Vagina (tissue), 2 donors: ENCODE data around the gene CLIP3. TPM values are rescaled to one million over a fixed set of nuclear protein-coding genes. Genes with fewer than 3 reads are reported as not detected.
"Not testable (repeated sequence)": the region's sequence is repeated elsewhere in the genome, so short reads cannot be mapped to it uniquely, and the experiment has no call there.

ENCODE experiments used
- DNase-seq, 2 donors: peaks; one replicate each; pipeline ENCODE4 v3.0.0-alpha.2; 2017; ENCODE audit errors: extremely low spot score in 2 of 2
- H3K27ac ChIP-seq: fragments of 200-600 bp; sonication (generic); one replicate; pipeline ENCODE4 v1.5.1; 2019
- H3K27me3 ChIP-seq: fragments of 200-600 bp; sonication (generic); one replicate; pipeline ENCODE4 v1.5.1; 2019
- H3K36me3 ChIP-seq, 2 donors: fragments of 200-600 bp; sonication (generic); one replicate each; pipeline ENCODE4 v1.5.1; 2017 to 2019
- H3K4me1 ChIP-seq: fragments of 200-600 bp; sonication (generic); one replicate; pipeline ENCODE4 v1.5.1; 2019
- H3K4me3 ChIP-seq, 2 donors: fragments of 200-600 bp; sonication (generic); 1 replicate in 1 of 2; 2 replicates in 1 of 2; pipeline ENCODE4 v1.5.1; 2016 to 2019
- H3K9me3 ChIP-seq: fragments of 200-600 bp; sonication (generic); one replicate; pipeline ENCODE4 v1.5.1; 2019
- POLR2A ChIP-seq, 2 donors: fragments of 450-650 bp; IDR thresholded peaks; one replicate each; pipeline ENCODE4 v1.6.1; 2017; ENCODE audit warnings: antibody characterized with exemption in 2 of 2, mild to moderate bottlenecking in 2 of 2, moderate library complexity in 2 of 2
- POLR2AphosphoS5 ChIP-seq, 2 donors: sonication (generic); formaldehyde crosslinking; IDR thresholded peaks; one replicate each; pipeline ENCODE4 v1.9.0; 2017; ENCODE audit warnings: antibody characterized with exemption in 2 of 2, mild to moderate bottlenecking in 2 of 2, low read depth in 1 of 2; ENCODE audit not compliant: insufficient read depth in 1 of 2
- intact Hi-C: fragments of 100-400 bp; cut with DNase I; formaldehyde crosslinking; loops from one replicate; pipeline ENCODE4 v1.15.1; 2023
- total RNA-seq: library from RNA; depleted of rRNA; stranded (reverse); fragments of >200 nt; gene quantifications from one replicate; pipeline ENCODE4 v1.2.3, GENCODE V29; 2016
- TF ChIP-seq, protein P1 (sequence below), 3 experiments: fragments of 450-650 bp in 2 of 3; fragments of 200-600 bp in 1 of 3; sonication (generic) in 1 of 3; IDR thresholded peaks; one replicate each; pipeline ENCODE4 v1.5.1; 2017 to 2019; ENCODE audit warnings: antibody characterized with exemption in 3 of 3, mild to moderate bottlenecking in 2 of 3, moderate library complexity in 2 of 3

CLIP3 gene
- total RNA-seq, 1 donor from 2014 or later = 31.9 TPM

DNA sequence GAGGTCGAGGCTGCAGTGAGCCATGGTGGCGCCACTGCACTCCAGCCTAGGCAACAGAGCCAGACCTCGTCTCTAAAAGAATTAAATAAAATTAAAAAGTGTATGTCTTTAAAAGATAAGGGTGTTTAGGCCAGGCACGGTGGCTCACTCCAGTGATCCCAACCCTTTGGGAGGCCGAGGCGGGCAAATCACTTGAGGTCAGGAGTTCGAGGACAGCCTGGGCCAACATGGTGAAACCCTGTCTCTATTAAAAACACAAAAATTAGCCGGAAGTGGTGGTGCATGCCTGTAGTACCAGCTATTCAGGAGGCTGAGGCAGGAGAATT, 45.1 kb downstream of the CLIP3 start:
- Histone ChIP-seq H3K9me3 (no peaks in the 10 kb centered on the region), H3K4me3 (peak overlapping the region; percentile 33 to 42), H3K27me3 (no peaks in the 10 kb centered on the region), H3K36me3 (no peaks in the 10 kb centered on the region), H3K4me1 (peaks cover 11% of the 10 kb centered on the region), H3K27ac (no peak overlapping the region)
- TF ChIP-seq, protein P1, sequence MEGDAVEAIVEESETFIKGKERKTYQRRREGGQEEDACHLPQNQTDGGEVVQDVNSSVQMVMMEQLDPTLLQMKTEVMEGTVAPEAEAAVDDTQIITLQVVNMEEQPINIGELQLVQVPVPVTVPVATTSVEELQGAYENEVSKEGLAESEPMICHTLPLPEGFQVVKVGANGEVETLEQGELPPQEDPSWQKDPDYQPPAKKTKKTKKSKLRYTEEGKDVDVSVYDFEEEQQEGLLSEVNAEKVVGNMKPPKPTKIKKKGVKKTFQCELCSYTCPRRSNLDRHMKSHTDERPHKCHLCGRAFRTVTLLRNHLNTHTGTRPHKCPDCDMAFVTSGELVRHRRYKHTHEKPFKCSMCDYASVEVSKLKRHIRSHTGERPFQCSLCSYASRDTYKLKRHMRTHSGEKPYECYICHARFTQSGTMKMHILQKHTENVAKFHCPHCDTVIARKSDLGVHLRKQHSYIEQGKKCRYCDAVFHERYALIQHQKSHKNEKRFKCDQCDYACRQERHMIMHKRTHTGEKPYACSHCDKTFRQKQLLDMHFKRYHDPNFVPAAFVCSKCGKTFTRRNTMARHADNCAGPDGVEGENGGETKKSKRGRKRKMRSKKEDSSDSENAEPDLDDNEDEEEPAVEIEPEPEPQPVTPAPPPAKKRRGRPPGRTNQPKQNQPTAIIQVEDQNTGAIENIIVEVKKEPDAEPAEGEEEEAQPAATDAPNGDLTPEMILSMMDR (IDR thresholded peaks at IDR 0.05) = no peak
- no peak for TF ChIP-seq POLR2A (IDR thresholded peaks at IDR 0.05)
- no peak for TF ChIP-seq POLR2AphosphoS5 (IDR thresholded peaks at IDR 0.05; ENCODE audit: insufficient read depth in 1 of 2, low read depth in 1 of 2)
- DNase-seq = no peak
- intact Hi-C loops = no loop called here

DNA sequence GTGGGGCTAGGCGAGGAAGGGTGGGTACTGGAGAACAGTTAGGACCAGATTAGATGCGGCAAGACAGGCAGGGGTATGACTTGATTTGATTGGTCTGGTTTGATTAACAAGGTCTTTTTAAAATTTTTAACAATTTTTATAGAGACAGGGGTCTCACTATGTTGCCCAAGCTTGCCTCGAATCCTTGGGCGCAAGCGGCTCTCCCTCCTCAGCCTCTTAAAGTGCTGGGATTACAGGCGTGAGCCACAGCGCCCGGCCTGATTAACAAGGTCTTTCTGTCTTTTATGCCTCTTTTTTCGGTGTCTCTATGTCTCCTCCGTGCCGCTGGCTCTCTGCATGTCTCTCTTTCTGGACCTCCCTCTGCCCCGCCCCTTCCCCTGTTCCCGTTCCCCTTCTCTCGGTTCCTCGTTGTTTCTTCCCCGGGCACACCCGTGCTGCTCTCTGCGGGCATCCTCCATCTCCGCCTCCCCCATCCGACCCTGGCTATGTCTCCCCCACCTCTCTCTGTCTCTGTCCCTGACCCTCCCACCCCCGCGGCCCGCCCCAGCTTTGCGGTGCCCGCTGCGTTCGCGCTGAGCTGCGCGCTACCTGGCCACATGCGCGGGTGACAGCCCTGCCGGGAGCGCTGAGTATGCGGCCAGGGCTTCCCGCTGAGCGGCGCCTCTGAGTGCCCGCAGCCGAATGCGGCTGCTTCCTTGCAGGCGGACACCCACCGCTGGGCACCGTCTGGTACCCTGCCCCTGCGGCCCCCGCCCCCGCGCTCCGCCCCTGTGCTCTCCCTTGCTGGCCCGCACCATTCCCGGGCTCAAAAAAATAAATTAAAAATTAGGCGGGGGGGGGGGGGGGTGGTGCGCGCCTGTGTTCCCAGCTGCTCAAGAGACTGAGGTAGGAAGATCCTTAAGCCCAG, 45.8 kb downstream of the CLIP3 start:
- H3K4me3 ChIP-seq = peak overlapping the region; percentile 33 to 42
- DNase-seq = no peak
- no peak overlapping the region for H3K27ac ChIP-seq
- H3K36me3 ChIP-seq = no peaks in the 10 kb centered on the region
- H3K27me3 ChIP-seq = no peaks in the 10 kb centered on the region
- intact Hi-C loops = no loop called here
- H3K4me1 ChIP-seq = peaks cover 11% of the 10 kb centered on the region
- TF ChIP-seq, protein P1 (IDR thresholded peaks at IDR 0.05) = no peak
- TF ChIP-seq POLR2A (IDR thresholded peaks at IDR 0.05) (no peak), POLR2AphosphoS5 (IDR thresholded peaks at IDR 0.05; ENCODE audit: insufficient read depth in 1 of 2, low read depth in 1 of 2) (no peak)
- H3K9me3 ChIP-seq = no peaks in the 10 kb centered on the region

DNA sequence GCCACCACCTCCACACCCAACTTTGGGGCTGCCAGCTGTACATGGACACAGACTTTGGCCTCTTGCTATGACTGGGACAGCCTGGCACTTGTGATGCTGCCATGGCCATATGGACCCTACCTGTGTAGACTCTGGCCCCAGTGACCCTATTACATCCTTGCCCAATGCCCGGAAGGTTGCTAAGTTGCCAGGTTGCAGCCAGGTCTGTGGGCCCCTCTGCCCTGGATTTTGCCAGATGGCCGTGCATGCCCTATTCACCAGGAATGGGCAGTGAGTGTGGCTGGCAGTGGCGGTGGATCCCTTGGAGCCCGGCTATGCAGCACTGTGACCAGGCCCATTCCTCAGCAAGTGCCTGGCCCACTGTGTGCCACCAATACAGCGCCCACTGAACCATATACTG, 46.6 kb downstream of the CLIP3 start:
- DNase-seq = no peak
- Histone ChIP-seq H3K36me3 (no peaks in the 10 kb centered on the region), H3K27me3 (no peaks in the 10 kb centered on the region), H3K4me3 (no peak overlapping the region), H3K9me3 (no peaks in the 10 kb centered on the region), H3K4me1 (peaks cover 11% of the 10 kb centered on the region), H3K27ac (no peak overlapping the region)
- no peak for TF ChIP-seq POLR2AphosphoS5 (IDR thresholded peaks at IDR 0.05; ENCODE audit: insufficient read depth in 1 of 2, low read depth in 1 of 2)
- TF ChIP-seq, protein P1 (IDR thresholded peaks at IDR 0.05) = no peak
- TF ChIP-seq POLR2A (IDR thresholded peaks at IDR 0.05) = no peak
- intact Hi-C loops = no loop called here

DNA sequence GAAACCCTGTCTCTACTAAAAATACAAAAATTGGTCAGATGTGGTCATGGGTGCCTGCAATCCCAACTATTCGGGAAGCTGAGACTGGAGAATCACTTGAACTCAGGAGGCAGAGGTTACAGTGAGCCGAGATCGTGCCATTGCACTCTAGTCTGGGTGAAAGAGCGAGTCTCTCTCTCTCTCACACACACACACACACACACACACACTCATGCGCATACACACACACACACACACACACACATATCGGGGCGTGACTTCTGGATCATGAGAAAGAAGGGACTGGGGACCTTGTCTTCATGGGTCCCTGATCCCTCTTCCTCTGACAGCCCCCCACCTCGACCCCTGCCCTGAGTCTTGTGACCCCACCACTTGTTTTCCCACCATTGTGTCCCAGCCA, 49.5 kb downstream of the CLIP3 start:
- Histone ChIP-seq H3K27me3 (no peaks in the 10 kb centered on the region), H3K4me3 (no peak overlapping the region), H3K36me3 (no peaks in the 10 kb centered on the region), H3K4me1 (peaks cover 11% of the 10 kb centered on the region), H3K27ac (no peak overlapping the region), H3K9me3 (no peaks in the 10 kb centered on the region)
- DNase-seq = no peak
- intact Hi-C loops = no loop called here
- TF ChIP-seq POLR2AphosphoS5 (IDR thresholded peaks at IDR 0.05; ENCODE audit: insufficient read depth in 1 of 2, low read depth in 1 of 2) (no peak), POLR2A (IDR thresholded peaks at IDR 0.05) (no peak)
- TF ChIP-seq, protein P1 (IDR thresholded peaks at IDR 0.05) = no peak

DNA sequence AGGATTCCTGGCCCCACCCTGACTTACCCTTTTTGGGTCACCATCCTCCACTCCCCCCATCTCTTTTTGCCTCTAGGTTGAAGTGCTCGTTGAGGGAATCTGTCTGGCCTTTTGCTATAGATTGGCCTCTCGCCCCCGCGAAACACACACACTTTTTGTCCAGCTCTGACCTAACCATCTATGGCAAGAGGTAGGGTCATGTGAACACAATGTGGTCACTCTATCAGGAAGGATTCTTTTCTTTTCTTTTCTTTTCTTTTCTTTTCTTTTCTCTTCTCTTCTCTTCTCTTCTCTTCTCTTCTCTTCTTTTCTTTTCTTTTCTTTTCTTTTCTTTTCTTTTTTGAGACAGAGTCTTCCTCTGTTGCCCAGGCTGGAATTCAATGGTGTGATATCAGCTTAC, 51.7 kb downstream of the CLIP3 start:
- H3K27me3 ChIP-seq, H3K4me3 ChIP-seq, DNase-seq, H3K27ac ChIP-seq, H3K9me3 ChIP-seq, intact Hi-C loops, H3K36me3 ChIP-seq, H3K4me1 ChIP-seq: not testable (repeated sequence)
